ENCODE results near the gene DYNLT4.

DYNLT4 gene

DNA sequence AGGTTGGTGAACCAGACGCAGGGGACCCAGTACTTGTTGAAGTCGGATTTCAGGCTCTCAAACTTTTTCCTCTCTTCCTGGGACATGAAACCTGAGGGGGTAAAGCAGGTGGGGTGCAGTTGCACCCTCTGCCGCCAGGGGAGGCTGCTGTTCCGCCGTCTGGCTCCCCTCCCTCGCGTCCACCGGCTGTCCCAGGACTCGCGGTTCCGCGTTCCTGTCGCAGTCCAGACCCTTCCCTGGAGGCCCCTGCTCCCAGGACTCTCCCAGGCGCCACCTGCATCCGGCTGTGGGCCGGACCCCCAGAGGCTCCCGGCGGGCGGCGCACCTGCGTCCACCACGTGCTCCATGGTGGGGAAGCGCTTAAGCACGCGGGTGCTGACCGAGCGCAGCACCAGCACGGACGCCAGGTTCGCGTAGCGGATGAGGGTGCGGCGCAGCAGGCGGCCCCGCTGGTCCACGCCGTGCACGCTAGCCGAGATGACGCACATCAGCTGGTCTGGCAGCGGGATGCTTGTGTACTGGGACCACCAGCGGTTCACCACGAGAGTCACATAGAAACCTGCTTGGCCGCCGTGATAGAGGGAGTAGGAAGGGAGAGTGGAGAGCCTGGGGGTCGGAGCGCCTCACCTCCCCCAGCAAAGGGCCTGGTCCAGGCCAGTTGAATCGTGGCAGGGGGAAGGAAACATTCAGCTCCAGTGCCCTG is 20.9 kb downstream of the DYNLT4 start:
- peak overlapping the region; percentile 32 for H3K4me3 ChIP-seq (ENCODE audit: control insufficient read depth, low read depth, low read length)
- no peak for DNase-seq (ENCODE audit: low read depth)
- TF ChIP-seq, protein P1, sequence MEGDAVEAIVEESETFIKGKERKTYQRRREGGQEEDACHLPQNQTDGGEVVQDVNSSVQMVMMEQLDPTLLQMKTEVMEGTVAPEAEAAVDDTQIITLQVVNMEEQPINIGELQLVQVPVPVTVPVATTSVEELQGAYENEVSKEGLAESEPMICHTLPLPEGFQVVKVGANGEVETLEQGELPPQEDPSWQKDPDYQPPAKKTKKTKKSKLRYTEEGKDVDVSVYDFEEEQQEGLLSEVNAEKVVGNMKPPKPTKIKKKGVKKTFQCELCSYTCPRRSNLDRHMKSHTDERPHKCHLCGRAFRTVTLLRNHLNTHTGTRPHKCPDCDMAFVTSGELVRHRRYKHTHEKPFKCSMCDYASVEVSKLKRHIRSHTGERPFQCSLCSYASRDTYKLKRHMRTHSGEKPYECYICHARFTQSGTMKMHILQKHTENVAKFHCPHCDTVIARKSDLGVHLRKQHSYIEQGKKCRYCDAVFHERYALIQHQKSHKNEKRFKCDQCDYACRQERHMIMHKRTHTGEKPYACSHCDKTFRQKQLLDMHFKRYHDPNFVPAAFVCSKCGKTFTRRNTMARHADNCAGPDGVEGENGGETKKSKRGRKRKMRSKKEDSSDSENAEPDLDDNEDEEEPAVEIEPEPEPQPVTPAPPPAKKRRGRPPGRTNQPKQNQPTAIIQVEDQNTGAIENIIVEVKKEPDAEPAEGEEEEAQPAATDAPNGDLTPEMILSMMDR (IDR thresholded peaks at IDR 0.05; ENCODE audit: control insufficient read depth, insufficient read depth, low read depth, low read length, missing control alignments) = peak; percentile 97

DNA sequence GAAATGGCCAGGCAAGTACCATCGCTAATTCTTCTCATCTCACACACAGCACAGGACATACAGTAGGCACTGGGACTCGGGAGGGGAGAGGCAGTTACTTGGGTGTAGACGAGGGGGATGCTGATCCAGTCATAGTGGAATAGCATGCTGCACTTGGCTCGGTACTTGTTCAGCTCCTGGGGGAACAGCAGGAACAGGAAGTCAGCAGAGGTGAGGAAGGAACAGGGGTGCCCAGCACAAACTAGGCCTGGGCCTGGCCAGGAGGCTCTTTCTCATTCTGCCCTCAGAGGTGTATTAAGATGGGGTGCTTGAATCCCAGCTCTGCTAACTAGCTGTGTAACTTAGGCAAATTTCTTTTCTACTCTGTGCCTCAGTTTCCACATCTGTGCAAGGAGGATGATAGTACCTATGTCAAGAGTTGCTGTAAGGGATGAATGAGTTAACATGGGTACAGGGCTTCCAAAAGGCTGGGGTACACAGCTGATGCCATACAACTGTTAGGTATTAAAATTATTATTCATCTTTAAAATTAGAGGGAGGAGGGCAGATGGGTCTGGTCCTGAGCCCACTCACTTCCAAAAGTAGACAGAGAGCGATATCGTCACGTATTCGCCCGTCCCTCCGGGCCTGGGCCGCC is 21.5 kb downstream of the DYNLT4 start:
- no peak overlapping the region; the same call in 1 of the 2 replicates for H3K4me3 ChIP-seq (ENCODE audit: control insufficient read depth, low read depth, low read length)
- TF ChIP-seq, protein P1 (IDR thresholded peaks at IDR 0.05; ENCODE audit: control insufficient read depth, insufficient read depth, low read depth, low read length, missing control alignments) = no peak

DNA sequence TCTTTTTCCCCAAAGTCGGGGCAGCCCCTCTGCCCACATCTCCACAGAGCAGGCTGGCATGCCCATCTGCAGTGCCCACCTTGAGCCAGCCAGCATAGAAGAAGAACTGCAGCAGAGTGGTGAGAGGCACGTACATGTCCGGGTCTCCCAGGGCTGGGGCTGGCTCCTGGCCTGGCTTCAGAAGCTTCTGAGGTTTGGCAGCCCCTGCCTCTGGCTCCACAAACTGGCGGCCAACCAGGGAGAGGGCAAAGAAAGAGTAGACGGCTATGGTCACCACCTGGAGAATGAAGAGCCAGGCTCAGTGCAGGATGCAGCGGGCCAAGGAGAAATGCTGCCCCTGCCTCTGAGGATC is 22.1 kb downstream of the DYNLT4 start:
- no peak overlapping the region for H3K4me3 ChIP-seq (ENCODE audit: control insufficient read depth, low read depth, low read length)
- TF ChIP-seq, protein P1 (IDR thresholded peaks at IDR 0.05; ENCODE audit: control insufficient read depth, insufficient read depth, low read depth, low read length, missing control alignments) = no peak
- no peak for DNase-seq (ENCODE audit: low read depth)

More for the DNA sequence above, 21.5 kb downstream of the DYNLT4 start:
- no peak for DNase-seq (ENCODE audit: low read depth)

DNA sequence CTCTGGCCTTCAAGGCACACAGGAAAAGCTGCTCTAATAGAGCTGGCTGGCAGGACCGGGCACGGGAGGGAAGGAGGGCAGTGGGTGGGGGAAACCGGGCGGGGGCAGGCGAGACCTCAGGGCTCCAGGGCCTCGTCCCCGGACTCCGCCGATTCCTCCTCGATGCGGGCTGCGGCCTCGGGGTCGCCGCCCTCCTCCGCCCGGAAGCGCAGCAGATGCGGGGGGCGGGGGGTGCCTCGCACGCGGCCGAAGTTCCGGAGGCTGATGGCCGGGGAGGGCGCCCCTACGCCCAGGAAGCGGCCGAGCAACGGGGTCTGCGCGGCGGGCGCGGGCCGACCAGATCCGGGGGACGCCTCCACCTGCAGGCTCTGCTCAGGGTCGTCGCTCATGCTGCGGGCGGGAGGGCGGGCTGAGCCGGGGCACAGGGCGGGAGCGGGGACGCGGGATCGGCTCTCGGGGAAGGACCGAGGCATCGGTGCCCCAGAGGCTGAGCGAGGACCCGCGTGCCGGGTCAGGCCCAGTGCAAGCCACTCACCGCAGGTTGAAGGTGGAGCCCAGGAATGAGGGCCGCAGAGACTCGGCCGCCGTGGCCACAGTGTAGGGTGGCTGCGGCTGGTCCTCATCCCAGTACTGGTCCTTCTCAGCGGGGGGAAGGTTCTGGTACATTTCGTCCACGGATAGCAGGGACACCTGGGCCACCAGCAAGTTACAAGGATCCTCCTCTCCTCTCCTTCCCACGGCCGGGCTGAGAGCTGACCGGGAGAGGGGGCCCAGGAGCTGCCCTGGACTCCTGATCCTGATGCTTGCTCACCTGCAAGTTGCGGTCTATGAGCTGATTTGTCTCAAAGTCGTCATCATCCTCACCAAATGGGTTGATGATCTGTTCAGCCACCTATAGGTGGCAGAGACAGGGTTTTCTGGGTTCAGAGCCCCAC is 22.8 kb downstream of the DYNLT4 start:
- TF ChIP-seq, protein P1 (IDR thresholded peaks at IDR 0.05; ENCODE audit: control insufficient read depth, insufficient read depth, low read depth, low read length, missing control alignments) = peak; percentile 3
- peak overlapping the region; percentile 19; the same call in 1 of the 2 replicates for H3K4me3 ChIP-seq (ENCODE audit: control insufficient read depth, low read depth, low read length)
- no peak for DNase-seq (ENCODE audit: low read depth)

DNA sequence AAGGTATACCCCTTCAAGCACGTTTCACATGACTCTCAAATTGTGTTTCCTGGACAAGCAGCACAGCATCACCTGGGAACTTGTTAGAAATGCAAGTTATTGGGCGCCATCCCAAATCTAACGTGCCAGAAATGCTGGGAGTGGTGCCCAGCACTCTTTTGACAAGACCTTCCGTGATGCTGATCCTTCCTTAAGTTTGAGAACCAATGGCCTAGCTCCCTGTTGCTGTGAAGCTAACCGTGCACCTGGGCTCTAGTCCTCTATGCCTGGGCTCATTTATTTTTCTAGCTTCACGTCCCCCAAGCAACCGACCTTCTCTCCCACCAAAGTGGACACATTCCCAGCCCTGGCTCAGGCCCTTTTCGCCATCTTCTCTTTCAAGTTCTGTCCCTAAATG is 23.5 kb downstream of the DYNLT4 start:
- H3K4me3 ChIP-seq (ENCODE audit: control insufficient read depth, low read depth, low read length) = peak overlapping the region; percentile 19; the same call in 1 of the 2 replicates
- no peak for DNase-seq (ENCODE audit: low read depth)
- TF ChIP-seq, protein P1 (IDR thresholded peaks at IDR 0.05; ENCODE audit: control insufficient read depth, insufficient read depth, low read depth, low read length, missing control alignments) = no peak

DNA sequence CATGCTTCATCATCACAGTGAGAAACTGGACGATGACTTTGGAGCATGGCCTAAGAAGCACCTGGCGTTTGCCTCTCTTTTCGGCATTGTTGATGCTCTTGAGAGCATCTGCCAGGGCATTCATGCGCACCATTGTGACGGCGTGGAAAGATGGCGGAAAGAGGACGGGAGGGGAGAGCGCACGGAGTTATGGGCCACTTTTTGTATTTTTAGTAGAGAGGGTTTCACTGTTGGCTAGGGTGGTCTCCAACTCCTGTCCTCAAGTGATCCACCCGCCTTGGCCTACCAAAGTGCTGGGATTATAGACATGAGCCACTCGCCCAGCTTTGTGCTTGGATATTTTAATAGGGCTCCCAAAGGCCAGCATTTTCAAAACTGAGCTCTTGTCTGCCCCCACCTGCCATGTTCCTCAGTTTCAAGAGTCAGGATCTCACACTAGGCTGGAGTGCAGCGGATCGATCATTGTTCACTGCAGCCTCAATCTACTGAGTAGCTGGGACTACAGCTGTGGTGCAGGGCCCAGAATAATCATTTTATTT is 26.5 kb downstream of the DYNLT4 start:
- DNase-seq (ENCODE audit: low read depth) = no peak
- no peak overlapping the region for H3K4me3 ChIP-seq (ENCODE audit: control insufficient read depth, low read depth, low read length)
- TF ChIP-seq, protein P1 (IDR thresholded peaks at IDR 0.05; ENCODE audit: control insufficient read depth, insufficient read depth, low read depth, low read length, missing control alignments) = no peak
